HG02852 (cell line): ENCODE data around the gene ZNF470.

Source experiments
- ATAC-seq: cut with Tn5 transposase; IDR thresholded peaks from one replicate; pipeline ENCODE4 v1.9.1; 2021; ENCODE audit warnings: mild to moderate bottlenecking, moderate library complexity; ENCODE audit not compliant: unreplicated experiment

ZNF470 gene

DNA sequence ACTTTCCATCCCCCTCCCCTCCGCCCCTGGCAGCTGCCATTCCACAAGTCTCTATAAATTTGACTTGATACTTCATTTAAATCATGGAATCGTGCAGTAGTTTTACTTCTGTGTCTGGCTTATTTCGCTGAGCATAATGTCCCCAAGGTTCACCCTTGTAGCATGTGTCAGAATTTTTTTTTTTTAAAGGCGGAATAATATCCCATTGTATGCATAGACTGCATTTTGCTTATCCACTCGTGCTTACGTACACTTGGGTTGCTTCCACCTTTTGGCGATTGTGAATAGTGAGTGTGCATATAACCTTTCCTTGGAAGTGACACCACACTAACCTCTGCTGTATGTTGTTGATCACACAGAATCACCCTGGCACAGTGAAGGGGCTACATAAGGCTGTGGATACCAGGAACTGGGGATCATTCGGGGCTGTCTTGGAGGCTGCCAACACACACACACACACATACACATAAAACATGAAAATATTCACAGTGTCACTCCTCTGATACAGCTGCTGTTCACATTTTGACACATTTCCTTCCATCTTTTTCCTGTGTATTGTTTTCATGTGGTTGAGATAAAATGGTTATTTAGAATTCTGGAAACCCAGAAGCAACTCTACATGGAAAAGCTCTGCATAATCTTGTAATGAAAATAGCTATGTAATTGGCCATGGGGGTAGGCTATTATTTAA, 41.2 kb downstream of the ZNF470 start:
- ATAC-seq = no peak

GRCh38 chr19:56611288-56611687, 44.0 kb downstream of the ZNF470 start:
- ATAC-seq = no peak

DNA sequence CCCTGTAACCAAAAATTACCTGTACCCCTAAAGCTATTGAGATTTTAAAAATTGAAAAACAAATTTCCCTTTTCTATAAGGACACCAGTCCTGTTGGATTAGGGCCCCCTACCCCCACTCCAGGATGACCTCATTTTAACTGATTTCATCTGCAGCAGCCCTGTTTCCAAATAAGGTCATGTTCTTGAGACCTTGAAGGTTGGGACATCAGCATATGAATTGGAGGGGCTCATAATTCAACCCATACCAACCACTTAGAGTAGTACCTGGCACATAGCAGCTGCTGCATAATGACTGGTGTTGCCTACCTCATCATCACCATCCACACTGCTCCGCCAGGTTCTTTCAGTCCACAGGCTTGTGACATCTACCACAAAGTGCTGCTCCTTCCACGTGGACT, 45.5 kb downstream of the ZNF470 start:
- ATAC-seq = no peak

GRCh38 chr19:56613639-56614038, 46.4 kb downstream of the ZNF470 start:
- no peak for ATAC-seq

DNA sequence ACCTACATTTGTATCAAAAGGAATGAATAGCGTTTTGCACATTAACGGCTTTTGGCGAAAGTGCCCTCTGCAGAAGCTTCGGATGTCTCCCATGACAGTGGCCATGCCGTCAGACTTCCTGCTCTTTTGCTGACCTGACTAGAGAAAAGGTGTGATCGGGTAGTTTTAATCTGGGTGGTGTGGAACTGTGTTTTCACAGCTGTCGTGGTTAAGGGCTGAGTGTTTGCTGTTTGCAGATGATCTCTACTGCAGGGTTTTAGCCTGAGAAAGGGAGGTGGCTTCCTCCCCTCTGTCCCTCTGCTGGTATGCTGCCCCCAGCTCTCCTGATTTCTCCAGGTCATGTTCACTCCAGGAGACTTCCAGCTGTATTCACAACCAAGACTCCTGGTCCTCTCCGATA, 50.3 kb downstream of the ZNF470 start:
- ATAC-seq = no peak

DNA sequence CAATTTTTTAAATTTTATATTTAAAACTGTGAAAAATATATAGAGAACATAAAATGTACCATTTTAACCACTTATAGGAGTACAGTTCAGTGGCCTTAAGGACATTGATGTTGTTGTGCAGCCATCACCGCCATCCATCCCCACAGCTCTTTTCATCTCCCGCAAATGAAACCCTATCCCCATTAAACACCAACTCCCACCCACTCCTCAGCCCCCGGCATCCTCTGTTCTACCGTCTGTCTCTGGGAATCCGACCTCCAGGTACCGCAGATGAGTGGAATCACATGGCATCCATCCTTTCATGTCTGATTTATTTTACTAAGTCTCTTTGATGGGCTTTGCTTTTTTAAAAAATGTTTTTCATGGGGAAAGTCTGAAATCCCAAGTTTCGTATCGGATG, 51.9 kb downstream of the ZNF470 start:
- ATAC-seq = no peak

DNA sequence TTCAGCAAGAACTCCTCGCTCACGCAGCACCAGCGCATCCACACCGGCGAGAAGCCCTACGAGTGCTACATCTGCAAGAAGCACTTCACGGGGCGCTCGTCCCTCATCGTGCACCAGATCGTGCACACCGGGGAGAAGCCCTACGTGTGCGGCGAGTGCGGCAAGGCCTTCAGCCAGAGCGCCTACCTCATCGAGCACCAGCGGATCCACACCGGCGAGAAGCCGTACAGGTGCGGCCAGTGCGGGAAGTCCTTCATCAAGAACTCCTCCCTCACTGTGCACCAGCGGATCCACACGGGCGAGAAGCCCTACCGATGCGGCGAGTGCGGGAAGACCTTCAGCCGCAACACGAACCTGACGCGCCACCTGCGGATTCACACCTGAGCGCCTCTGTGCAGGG, 55.1 kb downstream of the ZNF470 start:
- no peak for ATAC-seq

DNA sequence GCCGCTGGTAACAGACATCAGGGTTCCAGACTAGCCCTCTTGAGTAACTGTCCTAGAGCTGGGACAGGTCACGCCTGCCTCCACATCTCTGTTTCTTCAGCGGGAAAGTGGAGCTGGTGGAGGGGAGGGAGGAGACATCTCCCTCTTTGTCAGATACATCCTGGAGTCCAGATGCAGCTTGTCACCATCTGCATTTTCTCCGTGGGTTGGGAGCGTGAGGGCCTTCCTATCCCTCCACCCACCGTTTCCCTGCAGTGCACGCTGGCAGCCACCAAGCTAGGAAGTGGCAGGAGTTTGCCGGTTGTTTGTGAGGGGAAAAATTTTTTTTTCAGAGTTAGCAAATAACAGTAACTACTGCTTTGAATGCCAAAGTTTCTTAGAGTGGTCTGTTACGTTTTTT, 55.7 kb downstream of the ZNF470 start:
- ATAC-seq = no peak

- ATAC-seq = no peak
Measured at GRCh38 chr19:56625708-56626107, 58.4 kb downstream of the ZNF470 start.

DNA sequence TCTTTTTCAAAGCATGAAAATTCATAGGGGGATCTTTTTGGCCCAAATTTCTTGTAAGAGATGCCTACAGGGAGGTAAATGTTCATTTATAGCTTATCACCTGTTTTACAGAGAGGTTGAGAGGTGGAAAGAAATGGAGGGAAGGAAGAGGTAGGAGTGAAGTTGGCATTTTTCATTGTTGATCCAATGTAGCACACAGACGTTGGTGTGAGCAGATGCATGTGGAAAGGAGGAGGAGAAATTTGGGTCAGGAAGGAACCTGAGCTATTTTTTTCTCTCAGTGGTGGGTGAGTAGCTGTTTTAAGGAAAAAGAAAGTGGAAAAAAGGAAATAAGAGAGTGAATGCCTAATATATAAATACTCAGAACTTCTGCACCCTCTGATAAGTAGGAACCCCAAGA, 65.8 kb downstream of the ZNF470 start:
- no peak for ATAC-seq

- ATAC-seq = no peak
Measured at GRCh38 chr19:56637976-56638555, 70.8 kb downstream of the ZNF470 start.
